ENCODE results near the gene JAZF1. TPM values are rescaled to one million over a fixed set of nuclear protein-coding genes. Genes with fewer than 3 reads are reported as not detected.

The JAZF1 gene
- total RNA-seq, 1 donor from 2014 or later, result 7.2 TPM

DNA sequence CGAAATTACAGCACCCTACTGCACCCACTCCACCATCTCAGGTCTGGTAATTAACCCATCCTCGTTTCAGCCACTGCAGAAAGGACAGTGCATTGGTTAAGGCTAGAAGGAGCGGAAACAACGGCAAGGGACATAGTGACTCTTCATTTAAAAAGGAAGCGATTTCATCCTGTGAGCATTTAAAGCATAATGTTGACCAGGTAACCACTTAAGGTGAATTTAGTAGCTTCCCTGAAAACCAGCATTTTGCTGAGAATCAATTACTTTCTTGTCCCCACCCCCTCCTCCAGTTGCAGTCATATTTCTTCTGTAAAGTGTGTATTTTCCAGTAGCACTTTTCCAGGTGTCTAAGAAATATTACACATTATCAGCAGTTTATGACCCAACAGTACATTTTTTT lies 821 bp upstream of the JAZF1 start:
- Mint-ChIP-seq H3K27ac (no peak overlapping the region), H3K27me3 (ENCODE audit: low read depth) (peaks cover 35% of the 10 kb centered on the region), H3K9me3 (no peaks in the 10 kb centered on the region), H3K4me3 (peak overlapping the region; percentile 82), H3K4me1 (peaks cover 8% of the 10 kb centered on the region), H3K36me3 (no peaks in the 10 kb centered on the region)
- no peak for DNase-seq (ENCODE audit: low spot score in 2 of 2, unreplicated experiment in 2 of 2)
- no peak for TF ChIP-seq CTCF (IDR thresholded peaks at IDR 0.05; ENCODE audit: unreplicated experiment)

DNA sequence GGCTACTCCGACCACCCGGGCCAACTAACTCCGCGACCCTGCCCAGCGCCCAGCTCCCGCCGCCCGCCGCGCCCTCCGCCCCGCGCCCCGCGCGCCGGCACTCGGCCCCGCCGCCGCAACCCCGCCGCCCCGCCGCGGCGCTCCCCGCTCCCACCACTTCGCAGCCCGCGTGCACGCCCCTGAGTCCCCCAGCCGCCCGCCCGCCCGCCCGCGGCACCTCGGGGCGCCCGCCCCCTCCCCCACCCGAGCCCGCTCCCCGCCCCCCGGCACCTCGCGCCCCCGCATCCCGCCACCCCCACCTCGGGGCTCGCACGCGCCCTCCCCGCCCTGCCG lies 598 bp downstream of the JAZF1 start:
- H3K4me3 Mint-ChIP-seq, result no peak overlapping the region
- peaks cover 8% of the 10 kb centered on the region for H3K4me1 Mint-ChIP-seq
- TF ChIP-seq CTCF (IDR thresholded peaks at IDR 0.05; ENCODE audit: unreplicated experiment), result no peak
- no peaks in the 10 kb centered on the region for H3K9me3 Mint-ChIP-seq
- peak; percentile 21 to 40 for DNase-seq (ENCODE audit: low spot score in 2 of 2, unreplicated experiment in 2 of 2)
- H3K36me3 Mint-ChIP-seq, result no peaks in the 10 kb centered on the region
- no peak overlapping the region for H3K27ac Mint-ChIP-seq
- peaks cover 31% of the 10 kb centered on the region for H3K27me3 Mint-ChIP-seq (ENCODE audit: low read depth)

DNA sequence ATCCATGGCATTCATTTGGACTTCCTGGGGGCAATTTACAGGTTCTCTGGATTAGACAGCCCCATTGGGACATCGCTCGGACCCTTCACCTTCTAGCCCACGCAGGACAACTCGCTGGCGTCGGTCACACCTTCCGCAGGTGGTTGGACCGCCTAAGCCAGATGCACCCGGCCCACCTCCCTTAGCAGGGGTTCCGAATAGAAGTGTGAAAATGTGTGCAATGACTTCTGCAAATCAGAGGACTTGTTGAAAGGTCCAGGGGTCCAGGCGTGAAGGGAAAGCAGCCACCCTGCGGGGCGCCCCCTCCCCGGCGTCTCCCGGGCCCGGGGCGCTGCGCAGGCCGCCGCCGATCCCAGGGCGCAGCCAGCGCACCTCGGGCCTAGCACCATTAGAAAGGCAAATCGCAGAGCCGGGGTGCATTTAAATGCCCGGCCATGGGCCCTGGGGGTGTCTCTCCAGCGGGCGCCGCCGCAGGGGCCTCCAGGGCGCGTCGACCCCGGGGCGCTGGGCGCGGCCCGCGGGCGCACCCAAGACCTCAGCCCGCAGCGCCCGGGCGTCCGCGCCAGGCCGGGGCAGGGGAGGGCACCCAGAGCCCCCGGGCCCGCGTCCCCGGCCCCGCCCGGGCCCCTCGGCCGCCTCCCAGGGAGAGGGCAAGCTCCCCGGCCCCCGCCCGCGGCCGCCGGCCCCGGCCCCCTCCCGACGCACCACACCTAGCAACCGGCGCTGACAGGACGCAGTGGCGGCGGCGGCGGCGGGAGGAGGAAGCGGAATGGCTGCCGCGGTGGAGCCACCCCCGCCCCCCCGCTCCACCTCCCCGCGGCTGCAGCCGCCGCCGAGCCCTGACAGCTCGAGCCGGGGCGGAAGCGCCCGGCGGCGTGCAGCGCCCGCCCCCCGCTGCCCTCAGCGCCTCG lies 1.2 kb downstream of the JAZF1 start:
- H3K36me3 Mint-ChIP-seq, result no peaks in the 10 kb centered on the region
- no peak for TF ChIP-seq CTCF (IDR thresholded peaks at IDR 0.05; ENCODE audit: unreplicated experiment)
- H3K27ac Mint-ChIP-seq, result no peak overlapping the region
- peaks cover 8% of the 10 kb centered on the region for H3K4me1 Mint-ChIP-seq
- H3K9me3 Mint-ChIP-seq, result no peaks in the 10 kb centered on the region
- H3K4me3 Mint-ChIP-seq, result peak overlapping the region; percentile 68
- DNase-seq (ENCODE audit: low spot score in 2 of 2, unreplicated experiment in 2 of 2), result peak; percentile 46 to 56
- peaks cover 26% of the 10 kb centered on the region for H3K27me3 Mint-ChIP-seq (ENCODE audit: low read depth)

DNA sequence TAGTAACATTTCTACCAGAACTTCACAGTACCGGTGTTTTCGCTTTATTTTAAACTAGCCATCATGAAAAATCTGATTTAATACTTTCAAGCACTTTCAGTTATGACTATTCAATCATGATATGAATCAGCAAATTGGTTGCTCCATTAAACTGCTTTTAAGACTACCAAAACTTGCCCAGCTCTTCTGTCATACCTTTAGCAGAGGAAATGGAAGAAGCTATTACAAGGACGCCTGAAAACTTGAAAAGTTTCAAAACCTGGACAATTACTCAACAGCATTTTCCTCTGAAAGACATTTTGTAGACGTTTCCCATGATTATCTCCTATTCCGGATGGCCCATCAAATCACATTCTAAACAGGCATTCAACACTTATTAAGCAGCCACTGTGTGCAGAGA lies 2.0 kb downstream of the JAZF1 start:
- Mint-ChIP-seq H3K4me1 (peaks cover 13% of the 10 kb centered on the region), H3K27me3 (ENCODE audit: low read depth) (peaks cover 19% of the 10 kb centered on the region)

DNA sequence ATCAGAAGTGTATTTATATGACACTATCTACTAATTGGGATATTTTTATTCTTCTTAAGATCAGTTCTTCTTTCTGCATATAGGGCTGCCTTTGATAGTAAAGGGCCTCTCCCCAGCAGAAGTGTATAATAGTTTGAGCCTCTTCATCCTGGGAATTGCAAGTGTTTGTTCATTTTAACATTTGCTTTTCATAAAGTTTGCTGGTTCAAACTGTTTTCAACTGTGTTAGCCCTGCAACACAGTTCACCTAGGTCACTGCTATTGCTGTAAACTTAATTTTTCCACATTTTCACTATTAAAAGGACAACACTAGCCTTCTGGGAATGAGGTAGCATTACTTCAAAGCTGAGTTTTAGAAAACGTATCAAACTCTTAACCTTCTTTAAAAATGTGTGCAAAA lies 2.8 kb downstream of the JAZF1 start:
- peaks cover 17% of the 10 kb centered on the region for H3K4me1 Mint-ChIP-seq
- H3K27ac Mint-ChIP-seq, result no peak overlapping the region
- no peaks in the 10 kb centered on the region for H3K9me3 Mint-ChIP-seq
- no peak for TF ChIP-seq CTCF (IDR thresholded peaks at IDR 0.05; ENCODE audit: unreplicated experiment)
- no peak overlapping the region for H3K4me3 Mint-ChIP-seq
- no peaks in the 10 kb centered on the region for H3K36me3 Mint-ChIP-seq
- H3K27me3 Mint-ChIP-seq (ENCODE audit: low read depth), result peaks cover 12% of the 10 kb centered on the region
- DNase-seq (ENCODE audit: low spot score in 2 of 2, unreplicated experiment in 2 of 2), result no peak

More for the DNA sequence above, 2.0 kb downstream of the JAZF1 start:
- H3K4me3 Mint-ChIP-seq, result peak overlapping the region; percentile 68
- H3K36me3 Mint-ChIP-seq, result no peaks in the 10 kb centered on the region
- H3K9me3 Mint-ChIP-seq, result no peaks in the 10 kb centered on the region
- no peak overlapping the region for H3K27ac Mint-ChIP-seq
- no peak for TF ChIP-seq CTCF (IDR thresholded peaks at IDR 0.05; ENCODE audit: unreplicated experiment)
- DNase-seq (ENCODE audit: low spot score in 2 of 2, unreplicated experiment in 2 of 2), result no peak

Data from mesothelial cell of epicardium (in vitro differentiated cells).